ENCODE measurements around the gene SMG6.

DNA sequence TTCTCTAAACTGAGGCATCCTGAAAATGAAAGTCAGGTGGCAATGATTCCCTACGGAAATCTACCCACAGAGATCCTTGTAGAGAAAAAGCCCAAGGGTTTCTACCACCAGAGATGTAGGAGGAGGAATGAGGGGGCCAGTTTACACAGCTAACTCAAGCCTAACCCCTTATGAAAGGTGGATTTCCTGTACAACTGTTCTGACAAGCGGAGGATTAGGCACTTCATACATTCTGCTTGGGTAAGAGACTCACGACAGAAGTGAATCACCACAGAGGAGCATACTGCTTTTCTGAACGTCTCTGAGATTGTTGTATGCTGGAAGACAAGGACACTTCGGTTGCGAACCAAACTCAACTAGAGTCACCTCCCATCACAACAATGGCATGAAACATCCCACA lies 72.7 kb downstream of the SMG6 start:
- TF ChIP-seq CTCF (IDR thresholded peaks at IDR 0.05) (no peak), POLR2A (IDR thresholded peaks at IDR 0.05) (no peak)

Measured in uterus (tissue), 2 donors.